ENCODE data around the gene REX1BD.

REX1BD gene

DNA sequence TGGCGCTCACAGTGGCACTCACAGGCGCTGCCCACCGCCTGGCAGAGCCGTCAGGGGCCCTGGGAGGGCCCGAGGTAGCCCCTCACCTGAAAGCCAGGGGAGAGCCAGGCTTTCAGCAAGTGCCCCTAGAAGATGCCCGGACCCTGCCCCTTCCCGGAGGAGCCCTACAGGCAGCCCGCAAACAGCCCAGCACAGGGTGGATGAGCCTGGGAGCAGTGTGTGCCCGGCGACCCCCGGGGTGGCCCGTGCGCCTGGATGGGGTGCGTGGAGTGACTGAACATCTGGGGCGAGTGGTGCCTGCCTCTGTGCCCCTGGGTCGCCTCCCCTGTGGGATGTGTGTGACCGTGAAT lies 16.6 kb downstream of the REX1BD start:
- TF ChIP-seq EZH2phosphoT487 (IDR thresholded peaks at IDR 0.05; ENCODE audit: borderline replicate concordance) (no peak), CTCF (conservative IDR thresholded peaks at IDR 0.05; ENCODE audit: low read length) (no peak)
- no peaks in the 10 kb centered on the region for H3K27me3 ChIP-seq (ENCODE audit: insufficient read depth, low read length, poor library complexity, severe bottlenecking)
- no peak overlapping the region for H3K9ac ChIP-seq (ENCODE audit: low read depth, low read length, poor library complexity, severe bottlenecking)
- no peaks in the 10 kb centered on the region for H3K4me1 ChIP-seq (ENCODE audit: insufficient read depth, low read length, poor library complexity, severe bottlenecking)
- no peak overlapping the region for H3K4me3 ChIP-seq (ENCODE audit: low read length, poor library complexity, severe bottlenecking)
- no peaks in the 10 kb centered on the region for H3K9me3 ChIP-seq (ENCODE audit: insufficient read depth, low read depth, low read length)
- no peaks in the 10 kb centered on the region for H3K36me3 ChIP-seq (ENCODE audit: insufficient read depth, low read length)
- H3K79me2 ChIP-seq (ENCODE audit: insufficient read depth, low read length) = no peaks in the 10 kb centered on the region
- H3F3A ChIP-seq (ENCODE audit: low read depth) = no peaks in the 10 kb centered on the region
- H2AFZ ChIP-seq (ENCODE audit: low read length) = no peak overlapping the region
- no peaks in the 10 kb centered on the region for H4K20me1 ChIP-seq (ENCODE audit: insufficient read depth, low read length, poor library complexity, severe bottlenecking)
- no peak overlapping the region for H3K4me2 ChIP-seq (ENCODE audit: low read depth, low read length, poor library complexity, severe bottlenecking)
- no peaks in the 10 kb centered on the region for H3K9me2 ChIP-seq (replicated peaks; ENCODE audit: low read depth, low read length)

GRCh38 chr19:18605546-18606280 lies 17.1 kb downstream of the REX1BD start:
- H3K4me3 ChIP-seq (ENCODE audit: low read length, poor library complexity, severe bottlenecking) = no peak overlapping the region
- H3K9me2 ChIP-seq (replicated peaks; ENCODE audit: low read depth, low read length) = no peaks in the 10 kb centered on the region
- H3K36me3 ChIP-seq (ENCODE audit: insufficient read depth, low read length) = no peaks in the 10 kb centered on the region
- no peak overlapping the region for H3K4me2 ChIP-seq (ENCODE audit: low read depth, low read length, poor library complexity, severe bottlenecking)
- H3K9ac ChIP-seq (ENCODE audit: low read depth, low read length, poor library complexity, severe bottlenecking) = no peak overlapping the region
- H3K27me3 ChIP-seq (ENCODE audit: insufficient read depth, low read length, poor library complexity, severe bottlenecking) = no peaks in the 10 kb centered on the region
- H3F3A ChIP-seq (ENCODE audit: low read depth) = no peaks in the 10 kb centered on the region
- no peak for TF ChIP-seq CTCF (conservative IDR thresholded peaks at IDR 0.05; ENCODE audit: low read length)
- TF ChIP-seq EZH2phosphoT487 (IDR thresholded peaks at IDR 0.05; ENCODE audit: borderline replicate concordance) = no peak
- no peaks in the 10 kb centered on the region for H4K20me1 ChIP-seq (ENCODE audit: insufficient read depth, low read length, poor library complexity, severe bottlenecking)
- no peaks in the 10 kb centered on the region for H3K4me1 ChIP-seq (ENCODE audit: insufficient read depth, low read length, poor library complexity, severe bottlenecking)
- H2AFZ ChIP-seq (ENCODE audit: low read length) = no peak overlapping the region
- H3K79me2 ChIP-seq (ENCODE audit: insufficient read depth, low read length) = no peaks in the 10 kb centered on the region
- no peaks in the 10 kb centered on the region for H3K9me3 ChIP-seq (ENCODE audit: insufficient read depth, low read depth, low read length)

GRCh38 chr19:18606281-18607225 lies 18.0 kb downstream of the REX1BD start, which contains the start of gene CRLF1:
CRLF1 (minus strand) TSS chr19:18606799; CDS start chr19:18606656, 143 bp downstream.
- H3K4me2 ChIP-seq (ENCODE audit: low read depth, low read length, poor library complexity, severe bottlenecking) = no peak within 1 kb of the TSS

More at GRCh38 chr19:18606281-18607225, 18.0 kb downstream of the REX1BD start, which contains the start of gene CRLF1:
- no peaks in the 10 kb centered on the region for H3K4me1 ChIP-seq (ENCODE audit: insufficient read depth, low read length, poor library complexity, severe bottlenecking)
- no peaks in the 10 kb centered on the region for H3K79me2 ChIP-seq (ENCODE audit: insufficient read depth, low read length)
- H3K4me3 ChIP-seq (ENCODE audit: low read length, poor library complexity, severe bottlenecking) = no peak within 1 kb of the TSS
- no peak within 1 kb of the TSS for H3K9ac ChIP-seq (ENCODE audit: low read depth, low read length, poor library complexity, severe bottlenecking)
- no peaks in the 10 kb centered on the region for H3K9me2 ChIP-seq (replicated peaks; ENCODE audit: low read depth, low read length)
- H3K36me3 ChIP-seq (ENCODE audit: insufficient read depth, low read length) = no peaks in the 10 kb centered on the region
- H2AFZ ChIP-seq (ENCODE audit: low read length) = no peak within 1 kb of the TSS
- no peaks in the 10 kb centered on the region for H3K27me3 ChIP-seq (ENCODE audit: insufficient read depth, low read length, poor library complexity, severe bottlenecking)
- no peaks in the 10 kb centered on the region for H3F3A ChIP-seq (ENCODE audit: low read depth)
- H4K20me1 ChIP-seq (ENCODE audit: insufficient read depth, low read length, poor library complexity, severe bottlenecking) = no peaks in the 10 kb centered on the region
- no peak for TF ChIP-seq CTCF (conservative IDR thresholded peaks at IDR 0.05; ENCODE audit: low read length)
- TF ChIP-seq EZH2phosphoT487 (IDR thresholded peaks at IDR 0.05; ENCODE audit: borderline replicate concordance) = no peak
- H3K9me3 ChIP-seq (ENCODE audit: insufficient read depth, low read depth, low read length) = no peaks in the 10 kb centered on the region
